ENCODE data around the gene DDX31.

Gene DDX31

GRCh38 chr9:132672413-132672690 lies 2.6 kb upstream of the DDX31 start:
- peak overlapping the region; percentile 61 for H3K27ac ChIP-seq
- TF ChIP-seq, protein P1, sequence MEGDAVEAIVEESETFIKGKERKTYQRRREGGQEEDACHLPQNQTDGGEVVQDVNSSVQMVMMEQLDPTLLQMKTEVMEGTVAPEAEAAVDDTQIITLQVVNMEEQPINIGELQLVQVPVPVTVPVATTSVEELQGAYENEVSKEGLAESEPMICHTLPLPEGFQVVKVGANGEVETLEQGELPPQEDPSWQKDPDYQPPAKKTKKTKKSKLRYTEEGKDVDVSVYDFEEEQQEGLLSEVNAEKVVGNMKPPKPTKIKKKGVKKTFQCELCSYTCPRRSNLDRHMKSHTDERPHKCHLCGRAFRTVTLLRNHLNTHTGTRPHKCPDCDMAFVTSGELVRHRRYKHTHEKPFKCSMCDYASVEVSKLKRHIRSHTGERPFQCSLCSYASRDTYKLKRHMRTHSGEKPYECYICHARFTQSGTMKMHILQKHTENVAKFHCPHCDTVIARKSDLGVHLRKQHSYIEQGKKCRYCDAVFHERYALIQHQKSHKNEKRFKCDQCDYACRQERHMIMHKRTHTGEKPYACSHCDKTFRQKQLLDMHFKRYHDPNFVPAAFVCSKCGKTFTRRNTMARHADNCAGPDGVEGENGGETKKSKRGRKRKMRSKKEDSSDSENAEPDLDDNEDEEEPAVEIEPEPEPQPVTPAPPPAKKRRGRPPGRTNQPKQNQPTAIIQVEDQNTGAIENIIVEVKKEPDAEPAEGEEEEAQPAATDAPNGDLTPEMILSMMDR (conservative IDR thresholded peaks at IDR 0.05): peak; percentile 28; the same call in 1 of the 2 replicates
- no peak for TF ChIP-seq ZFX (IDR thresholded peaks at IDR 0.05)

DNA sequence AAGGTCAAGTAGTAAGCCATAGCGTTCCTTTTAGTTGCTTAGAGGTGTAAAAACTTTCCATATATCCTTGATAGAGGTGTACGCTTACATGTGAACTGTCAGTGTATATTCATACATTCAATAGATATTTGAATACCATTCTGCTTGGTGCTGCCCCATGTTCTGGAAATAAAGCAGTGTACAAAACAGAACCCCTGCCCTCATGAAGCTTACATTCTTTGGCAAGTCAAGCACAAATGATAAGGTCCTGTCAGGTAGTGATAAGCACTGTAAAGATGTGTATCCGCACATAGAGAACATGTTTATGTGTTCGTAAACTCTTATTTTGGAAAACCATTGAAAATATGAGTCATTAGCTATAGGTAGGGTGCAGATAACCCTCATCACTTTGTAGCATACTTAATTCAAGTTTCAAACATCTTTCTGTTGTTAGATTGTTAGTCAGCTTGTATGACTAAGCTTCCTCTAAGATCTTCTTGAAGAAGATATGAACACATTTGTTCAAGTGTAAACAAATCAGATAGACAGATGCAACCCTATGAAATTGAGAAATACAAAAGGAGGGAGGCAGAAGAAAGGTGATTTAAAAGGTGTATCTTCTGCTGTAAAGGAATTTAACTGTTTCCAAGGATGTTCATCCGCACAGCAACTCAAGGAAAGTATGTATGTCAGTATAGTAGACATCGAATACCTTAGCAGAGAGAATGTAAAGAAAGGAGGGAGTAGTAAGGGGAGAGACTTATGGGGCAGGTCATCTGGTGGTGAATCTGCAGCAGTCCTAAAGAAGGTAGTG lies 2.0 kb upstream of the DDX31 start:
- H3K27ac ChIP-seq: peak overlapping the region; percentile 61; the same call in 1 of the 2 replicates
- TF ChIP-seq ZFX (IDR thresholded peaks at IDR 0.05): no peak
- TF ChIP-seq, protein P1 (conservative IDR thresholded peaks at IDR 0.05): no peak

DNA sequence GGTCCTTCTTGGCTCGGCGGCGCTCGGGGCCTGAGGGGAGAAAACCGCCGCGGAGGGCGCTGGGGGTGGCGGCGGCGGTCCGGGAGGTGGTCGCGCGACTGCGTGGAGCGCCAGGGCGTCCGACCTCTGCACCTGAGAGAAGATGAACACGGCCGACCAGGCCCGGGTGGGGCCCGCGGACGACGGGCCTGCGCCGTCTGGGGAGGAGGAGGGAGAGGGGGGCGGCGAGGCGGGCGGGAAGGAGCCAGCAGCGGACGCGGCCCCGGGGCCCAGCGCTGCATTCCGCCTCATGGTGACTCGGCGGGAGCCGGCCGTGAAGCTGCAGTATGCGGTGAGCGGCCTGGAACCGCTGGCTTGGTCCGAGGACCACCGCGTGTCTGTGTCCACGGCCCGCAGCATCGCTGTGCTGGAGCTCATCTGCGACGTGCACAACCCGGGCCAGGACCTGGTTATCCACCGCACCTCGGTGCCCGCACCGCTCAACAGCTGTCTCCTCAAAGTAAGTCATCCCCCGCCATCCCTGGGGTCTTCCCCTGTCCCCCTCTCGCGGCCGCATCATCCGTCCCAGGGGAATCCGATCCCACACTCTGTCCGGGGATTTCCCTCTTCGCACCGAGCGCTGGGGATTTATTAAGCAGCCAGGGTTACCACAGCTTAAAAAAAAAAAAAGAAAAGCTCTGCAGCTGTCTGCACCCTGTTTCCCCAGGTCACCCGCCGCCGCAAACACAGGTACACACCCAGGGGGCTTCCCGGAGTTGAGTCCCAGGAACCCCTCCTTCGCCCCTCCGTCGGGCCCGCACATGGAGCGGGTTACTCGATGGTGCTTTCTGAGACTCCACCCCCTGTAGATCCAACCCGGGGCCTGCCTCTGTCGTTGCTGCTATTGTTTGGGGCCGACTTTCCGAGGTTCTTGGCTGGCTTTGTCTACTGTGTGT lies 941 bp upstream of the DDX31 start, which contains the start of gene GTF3C4:
TSS of gene GTF3C4 (plus strand) at position 8 of the 935 bp plus-strand sequence. CDS start at position 143, 135 bp downstream.
- H3K27ac ChIP-seq: peak within 1 kb of the TSS; percentile 98
- TF ChIP-seq ZFX (IDR thresholded peaks at IDR 0.05): peak; percentile 77
- TF ChIP-seq, protein P1 (conservative IDR thresholded peaks at IDR 0.05): no peak

DNA sequence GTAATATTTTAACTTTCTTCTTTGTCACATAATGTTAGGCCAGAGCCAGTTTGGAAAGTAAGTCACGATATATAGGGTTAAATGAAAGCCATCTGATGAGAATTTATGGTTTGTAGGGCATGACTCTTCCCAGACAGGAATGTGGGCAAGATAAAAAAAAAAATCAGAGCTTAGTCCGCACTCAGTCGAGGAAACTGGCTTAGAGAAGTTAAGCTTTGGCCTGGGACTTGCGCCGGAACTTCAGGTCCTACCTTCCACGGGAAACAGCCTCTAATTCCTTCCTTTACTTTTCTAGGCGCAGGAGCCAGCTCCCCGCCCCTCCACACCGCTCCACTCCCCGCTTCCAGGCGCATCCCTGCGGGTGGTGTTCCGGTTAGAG lies 475 bp downstream of the DDX31 start:
- no peak; the same call in 1 of the 2 replicates for TF ChIP-seq ZFX (IDR thresholded peaks at IDR 0.05)
- TF ChIP-seq, protein P1 (conservative IDR thresholded peaks at IDR 0.05): no peak

GRCh38 chr9:132663851-132664250 lies 5.9 kb downstream of the DDX31 start:
- no peak overlapping the region for H3K27ac ChIP-seq
- TF ChIP-seq, protein P1 (conservative IDR thresholded peaks at IDR 0.05): no peak
- no peak for TF ChIP-seq ZFX (IDR thresholded peaks at IDR 0.05)

More for the DNA sequence above, 475 bp downstream of the DDX31 start:
- peak overlapping the region; percentile 98 for H3K27ac ChIP-seq

GRCh38 chr9:132663117-132663516 lies 6.7 kb downstream of the DDX31 start:
- TF ChIP-seq, protein P1 (conservative IDR thresholded peaks at IDR 0.05): no peak
- TF ChIP-seq ZFX (IDR thresholded peaks at IDR 0.05): no peak
- no peak overlapping the region for H3K27ac ChIP-seq

Measured in C4-2B (cell line).